ENCODE results near the gene C21orf91.
A peak's percentile ranks its signal among the peaks of the same experiment; 100 is the strongest.
"Not testable (repeated sequence)": the region's sequence is repeated elsewhere in the genome, so short reads cannot be mapped to it uniquely, and the experiment has no call there.

The C21orf91 gene

GRCh38 chr21:17779980-17780379 is 39.2 kb downstream of the C21orf91 start:
- peaks cover 52% of the 10 kb centered on the region for H3K36me3 Mint-ChIP-seq (ENCODE audit: low read depth)
- DNase-seq (ENCODE audit: low spot score) = no peak
- H3K4me1 Mint-ChIP-seq (ENCODE audit: low read depth) = peaks cover 72% of the 10 kb centered on the region
- peak overlapping the region; percentile 68 for H3K27ac Mint-ChIP-seq
- H3K4me3 Mint-ChIP-seq = peak overlapping the region; percentile 3
- H3K27me3 Mint-ChIP-seq (ENCODE audit: low read depth) = no peaks in the 10 kb centered on the region
- H3K9me3 Mint-ChIP-seq = peaks cover under 1% of the 10 kb centered on the region

- H3K27ac Mint-ChIP-seq = no peak overlapping the region
- no peak overlapping the region for H3K4me3 Mint-ChIP-seq
- peaks cover 51% of the 10 kb centered on the region for H3K36me3 Mint-ChIP-seq (ENCODE audit: low read depth)
- H3K4me1 Mint-ChIP-seq (ENCODE audit: low read depth) = peaks cover 68% of the 10 kb centered on the region
- H3K27me3 Mint-ChIP-seq (ENCODE audit: low read depth) = no peaks in the 10 kb centered on the region
- DNase-seq (ENCODE audit: low spot score) = no peak
- peaks cover under 1% of the 10 kb centered on the region for H3K9me3 Mint-ChIP-seq
Measured at GRCh38 chr21:17779496-17779895, 39.7 kb downstream of the C21orf91 start.

GRCh38 chr21:17777072-17777765 is 41.9 kb downstream of the C21orf91 start:
- H3K4me1 Mint-ChIP-seq (ENCODE audit: low read depth) = peaks cover 55% of the 10 kb centered on the region
- H3K4me3 Mint-ChIP-seq = no peak overlapping the region
- H3K27ac Mint-ChIP-seq = no peak overlapping the region
- H3K27me3 Mint-ChIP-seq (ENCODE audit: low read depth) = peaks cover 17% of the 10 kb centered on the region
- no peak for DNase-seq (ENCODE audit: low spot score)
- H3K36me3 Mint-ChIP-seq (ENCODE audit: low read depth) = peaks cover 49% of the 10 kb centered on the region
- H3K9me3 Mint-ChIP-seq = peaks cover 15% of the 10 kb centered on the region

GRCh38 chr21:17775431-17776126 is 43.6 kb downstream of the C21orf91 start:
- Mint-ChIP-seq H3K9me3 (peaks cover 27% of the 10 kb centered on the region), H3K36me3 (ENCODE audit: low read depth) (peaks cover 41% of the 10 kb centered on the region), H3K4me1 (ENCODE audit: low read depth) (peaks cover 39% of the 10 kb centered on the region), H3K27ac (peak overlapping the region; percentile 55), H3K4me3 (peak overlapping the region; percentile 38), H3K27me3 (ENCODE audit: low read depth) (peaks cover 21% of the 10 kb centered on the region)
- DNase-seq (ENCODE audit: low spot score) = peak; percentile 52

GRCh38 chr21:17775021-17775420 is 44.1 kb downstream of the C21orf91 start:
- H3K36me3 Mint-ChIP-seq (ENCODE audit: low read depth) = peaks cover 37% of the 10 kb centered on the region
- H3K4me1 Mint-ChIP-seq (ENCODE audit: low read depth) = peaks cover 36% of the 10 kb centered on the region
- H3K27ac Mint-ChIP-seq = peak overlapping the region; percentile 2
- H3K4me3 Mint-ChIP-seq; DNase-seq (ENCODE audit: low spot score): not testable (repeated sequence)
- peaks cover 21% of the 10 kb centered on the region for H3K27me3 Mint-ChIP-seq (ENCODE audit: low read depth)
- H3K9me3 Mint-ChIP-seq = peaks cover 32% of the 10 kb centered on the region

GRCh38 chr21:17769447-17769845 is 49.7 kb downstream of the C21orf91 start:
- Mint-ChIP-seq H3K4me1 (ENCODE audit: low read depth) (peaks cover 13% of the 10 kb centered on the region), H3K27ac (no peak overlapping the region), H3K9me3 (peaks cover 33% of the 10 kb centered on the region), H3K4me3 (no peak overlapping the region), H3K36me3 (ENCODE audit: low read depth) (peaks cover 12% of the 10 kb centered on the region), H3K27me3 (ENCODE audit: low read depth) (peaks cover 33% of the 10 kb centered on the region)
- no peak for DNase-seq (ENCODE audit: low spot score)

- H3K4me1 Mint-ChIP-seq (ENCODE audit: low read depth) = peaks cover 11% of the 10 kb centered on the region
- no peak overlapping the region for H3K4me3 Mint-ChIP-seq
- peaks cover 28% of the 10 kb centered on the region for H3K9me3 Mint-ChIP-seq
- no peak for DNase-seq (ENCODE audit: low spot score)
- no peak overlapping the region for H3K27ac Mint-ChIP-seq
- peaks cover 28% of the 10 kb centered on the region for H3K27me3 Mint-ChIP-seq (ENCODE audit: low read depth)
- H3K36me3 Mint-ChIP-seq (ENCODE audit: low read depth) = peaks cover 7% of the 10 kb centered on the region
Measured at GRCh38 chr21:17768840-17769446, 50.2 kb downstream of the C21orf91 start.

DNA sequence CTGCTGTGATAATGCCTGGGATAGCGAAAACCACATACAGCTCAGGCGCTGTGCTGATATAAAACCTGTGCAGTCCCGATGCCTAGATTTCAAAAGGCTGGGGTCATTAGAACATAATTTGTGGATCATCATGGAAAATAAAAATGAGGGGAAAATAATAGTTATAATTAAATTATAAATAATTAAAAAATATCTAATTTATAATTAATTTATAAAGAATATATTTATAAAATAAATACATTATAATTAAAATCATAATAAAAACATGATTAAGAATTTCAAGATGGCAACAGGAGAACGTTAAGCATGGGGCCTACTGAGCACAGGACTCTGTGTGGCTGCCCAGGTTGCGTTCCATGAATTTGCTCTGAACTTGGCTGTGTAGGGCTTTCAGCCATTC is 53.9 kb downstream of the C21orf91 start:
- Mint-ChIP-seq H3K4me1 (ENCODE audit: low read depth) (peaks cover 4% of the 10 kb centered on the region), H3K36me3 (ENCODE audit: low read depth) (no peaks in the 10 kb centered on the region), H3K27ac (no peak overlapping the region), H3K27me3 (ENCODE audit: low read depth) (peaks cover 13% of the 10 kb centered on the region), H3K9me3 (peaks cover 4% of the 10 kb centered on the region), H3K4me3 (no peak overlapping the region)
- no peak for DNase-seq (ENCODE audit: low spot score)

GRCh38 chr21:17763288-17764037 is 55.7 kb downstream of the C21orf91 start:
- no peaks in the 10 kb centered on the region for H3K4me1 Mint-ChIP-seq (ENCODE audit: low read depth)
- peaks cover 1% of the 10 kb centered on the region for H3K36me3 Mint-ChIP-seq (ENCODE audit: low read depth)
- no peak overlapping the region for H3K27ac Mint-ChIP-seq
- H3K27me3 Mint-ChIP-seq (ENCODE audit: low read depth) = peaks cover 6% of the 10 kb centered on the region
- no peak overlapping the region for H3K4me3 Mint-ChIP-seq
- H3K9me3 Mint-ChIP-seq = no peaks in the 10 kb centered on the region
- DNase-seq (ENCODE audit: low spot score) = no peak

DNA sequence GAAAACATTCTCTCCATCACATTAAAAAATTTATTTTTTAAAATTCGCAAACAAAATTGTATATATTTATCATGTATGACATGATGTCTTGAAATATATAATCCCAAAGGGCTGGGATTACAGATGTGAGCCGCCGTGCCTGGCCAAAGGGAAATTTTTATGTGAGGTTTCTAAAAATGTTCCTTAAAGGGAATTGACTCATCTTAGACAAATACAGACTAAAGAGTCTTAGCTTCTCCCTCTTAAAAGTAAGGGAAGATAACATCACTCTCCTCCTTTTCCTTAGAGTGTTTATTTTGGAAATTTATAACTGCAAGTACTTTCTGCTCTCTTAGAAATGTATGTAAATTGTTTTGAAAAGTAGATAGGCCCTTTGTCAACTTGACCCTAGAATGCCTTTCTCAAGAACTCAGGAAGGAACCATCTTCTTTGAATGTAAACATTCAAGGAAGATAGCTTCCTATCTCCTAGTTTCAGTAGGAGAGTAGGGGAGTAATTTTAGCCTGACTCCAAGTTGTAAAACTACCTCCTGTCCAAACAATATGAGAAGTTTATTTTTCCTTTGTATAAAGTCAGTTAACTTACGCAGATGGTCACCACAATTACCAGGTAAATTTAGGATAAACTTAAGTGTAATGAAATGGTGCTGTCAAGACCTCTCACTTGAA is 59.5 kb downstream of the C21orf91 start:
- Mint-ChIP-seq H3K4me3 (no peak overlapping the region), H3K4me1 (ENCODE audit: low read depth) (no peaks in the 10 kb centered on the region), H3K9me3 (peaks cover 6% of the 10 kb centered on the region), H3K27ac (no peak overlapping the region), H3K36me3 (ENCODE audit: low read depth) (peaks cover 1% of the 10 kb centered on the region), H3K27me3 (ENCODE audit: low read depth) (no peaks in the 10 kb centered on the region)
- no peak for DNase-seq (ENCODE audit: low spot score)

GRCh38 chr21:17758683-17759082 is 60.5 kb downstream of the C21orf91 start:
- H3K36me3 Mint-ChIP-seq (ENCODE audit: low read depth) = peaks cover 1% of the 10 kb centered on the region
- DNase-seq (ENCODE audit: low spot score) = no peak
- peaks cover 6% of the 10 kb centered on the region for H3K9me3 Mint-ChIP-seq
- no peak overlapping the region for H3K27ac Mint-ChIP-seq
- H3K4me1 Mint-ChIP-seq (ENCODE audit: low read depth) = no peaks in the 10 kb centered on the region
- no peak overlapping the region for H3K4me3 Mint-ChIP-seq
- no peaks in the 10 kb centered on the region for H3K27me3 Mint-ChIP-seq (ENCODE audit: low read depth)

GRCh38 chr21:17757671-17758070 is 61.5 kb downstream of the C21orf91 start:
- Mint-ChIP-seq H3K36me3 (ENCODE audit: low read depth) (peaks cover 1% of the 10 kb centered on the region), H3K9me3 (peaks cover 6% of the 10 kb centered on the region), H3K4me3 (no peak overlapping the region), H3K27me3 (ENCODE audit: low read depth) (no peaks in the 10 kb centered on the region), H3K4me1 (ENCODE audit: low read depth) (no peaks in the 10 kb centered on the region), H3K27ac (no peak overlapping the region)
- no peak for DNase-seq (ENCODE audit: low spot score)

DNA sequence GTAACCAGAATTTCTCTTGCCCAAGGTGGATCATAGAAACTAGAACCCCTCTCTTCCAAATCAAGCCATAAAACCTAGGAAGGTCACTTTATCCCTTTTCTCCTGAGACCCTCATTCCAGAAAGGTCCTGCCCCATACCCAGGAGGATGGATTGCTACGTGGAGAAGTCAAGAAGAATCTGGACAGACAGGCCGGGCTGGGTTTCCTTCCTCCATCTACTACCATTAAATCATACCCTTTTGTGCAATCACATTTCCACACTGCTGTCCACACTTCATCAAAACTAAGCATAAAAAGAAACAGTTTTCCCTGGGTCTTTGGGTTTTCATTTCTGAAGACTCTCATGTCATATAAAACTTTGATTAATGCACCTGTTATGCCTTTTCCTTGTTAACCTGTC is 65.4 kb downstream of the C21orf91 start:
- DNase-seq (ENCODE audit: low spot score) = no peak
- H3K36me3 Mint-ChIP-seq (ENCODE audit: low read depth) = peaks cover under 1% of the 10 kb centered on the region

More for the DNA sequence above, 65.4 kb downstream of the C21orf91 start:
- Mint-ChIP-seq H3K4me3 (no peak overlapping the region), H3K27ac (no peak overlapping the region), H3K4me1 (ENCODE audit: low read depth) (no peaks in the 10 kb centered on the region), H3K27me3 (ENCODE audit: low read depth) (no peaks in the 10 kb centered on the region), H3K9me3 (peaks cover 6% of the 10 kb centered on the region)
